H1 (cell line): ENCODE results near the gene DCBLD1. TPM values are rescaled to one million over a fixed set of nuclear protein-coding genes. Genes with fewer than 3 reads are reported as not detected.

Source experiments
- CTCF ChIA-PET: fragments of 300-600 bp; sonication (Branson Sonifier 250); formaldehyde crosslinking; loops from one replicate; lab custom pipeline; 2021; ENCODE audit not compliant: partially characterized antibody; lab: Charles Lee
- POLR2A ChIA-PET: fragments of 300-600 bp; sonication (Branson Sonifier 250); formaldehyde crosslinking; loops from one replicate; lab custom pipeline; 2021; ENCODE audit warnings: inconsistent platforms; ENCODE audit not compliant: partially characterized antibody; lab: Charles Lee
- DNase-seq, 2 experiments: peaks; one replicate each; pipeline versions ENCODE4 v3.0.0 to v3.0.0-alpha.2; 2010 to 2022; ENCODE audit warnings: low spot score in 2 of 2, low read depth in 1 of 2, mixed read lengths in 1 of 2
- FAIRE-seq: peaks from 2 replicates; lab custom pipeline; 2011; peaks lifted over from hg19 to GRCh38; lab: Jason Lieb, UNC
- H2AFZ ChIP-seq: 2 replicates; pipeline ENCODE4 v1.8.1; 2012; ENCODE audit warnings: low read length, inconsistent platforms
- H2AK5ac ChIP-seq: 2 replicates; pipeline ENCODE4 v1.6.1; 2013; ENCODE audit warnings: low read depth, low read length
- H2BK120ac ChIP-seq: replicated peaks from 2 replicates; pipeline ENCODE3; 2013; ENCODE audit warnings: low read depth, low read length, inconsistent platforms
- H2BK12ac ChIP-seq: 2 replicates; pipeline ENCODE4 v1.6.1; 2013; ENCODE audit warnings: low read depth, low read length
- H2BK15ac ChIP-seq: 2 replicates; pipeline ENCODE4 v1.6.1; 2013; ENCODE audit warnings: low read length
- H2BK20ac ChIP-seq: 2 replicates; pipeline ENCODE4 v1.6.1; 2013; ENCODE audit warnings: low read length
- H2BK5ac ChIP-seq: 2 replicates; pipeline ENCODE4 v1.6.1; 2013; ENCODE audit warnings: low read depth, low read length
- H3K14ac ChIP-seq: 2 replicates; pipeline ENCODE4 v1.6.1; 2013; ENCODE audit warnings: inconsistent platforms; ENCODE audit not compliant: insufficient read length
- H3K18ac ChIP-seq: 2 replicates; pipeline ENCODE4 v1.6.1; 2013; ENCODE audit warnings: low read length; ENCODE audit errors: extremely low read depth
- H3K23ac ChIP-seq: 2 replicates; pipeline ENCODE4 v1.6.1; 2013; ENCODE audit warnings: inconsistent platforms; ENCODE audit not compliant: insufficient read length
- H3K23me2 ChIP-seq: 2 replicates; pipeline ENCODE4 v1.6.1; 2013; ENCODE audit warnings: low read depth, low read length
- H3K27ac ChIP-seq: 2 replicates; pipeline ENCODE4 v1.6.1; 2011; ENCODE audit warnings: low read depth, low read length, inconsistent platforms
- H3K27me3 ChIP-seq, 4 experiments: replicated peaks in 1 of 4; 1 replicate in 1 of 4; 2 replicates in 3 of 4; pipeline versions ENCODE4 v1.6.1 to v1.8.1; 2011 to 2013; ENCODE audit warnings: low read length in 3 of 4, mild to moderate bottlenecking in 3 of 4, inconsistent platforms in 2 of 4, mixed read lengths in 2 of 4, moderate library complexity in 1 of 4; ENCODE audit not compliant: control insufficient read depth in 3 of 4, insufficient read depth in 3 of 4; ENCODE audit errors: extremely low read depth in 1 of 4
- H3K36me3 ChIP-seq, 4 experiments: 2 replicates each; pipeline versions ENCODE4 v1.6.1 to v1.8.1; 2011 to 2013; ENCODE audit warnings: mild to moderate bottlenecking in 4 of 4, low read length in 3 of 4, moderate library complexity in 2 of 4, control low read depth in 1 of 4, inconsistent platforms in 1 of 4; ENCODE audit not compliant: insufficient read depth in 4 of 4, control insufficient read depth in 2 of 4
- H3K4ac ChIP-seq: replicated peaks from 2 replicates; pipeline ENCODE3; 2013; ENCODE audit warnings: low read length, low read depth, mixed read lengths, inconsistent platforms; ENCODE audit not compliant: insufficient read length
- H3K4me1 ChIP-seq, 4 experiments: replicated peaks in 1 of 4; 1 replicate in 1 of 4; 2 replicates in 3 of 4; pipeline versions ENCODE4 v1.6.1 to v1.8.1; 2011 to 2013; ENCODE audit warnings: low read length in 3 of 4, inconsistent platforms in 2 of 4, mixed read lengths in 1 of 4; ENCODE audit not compliant: insufficient read depth in 4 of 4, control insufficient read depth in 3 of 4
- H3K4me2 ChIP-seq, 2 experiments: 2 replicates each; pipeline versions ENCODE4 v1.6.1 to v1.8.1; 2011 to 2013; ENCODE audit warnings: low read depth in 2 of 2, low read length in 2 of 2, control low read depth in 1 of 2, inconsistent platforms in 1 of 2, mild to moderate bottlenecking in 1 of 2; ENCODE audit not compliant: insufficient read depth in 1 of 2
- H3K4me3 ChIP-seq, 4 experiments: fragments of 200-600, 300-600 bp in 1 of 4; sonication (generic), shearing (Covaris generic), sonication (Bioruptor Twin) in 1 of 4; 2 replicates each; pipeline versions ENCODE4 v1.5.1 to v1.8.1; 2011 to 2016; ENCODE audit warnings: low read length in 4 of 4, low read depth in 3 of 4, control low read depth in 2 of 4, inconsistent platforms in 2 of 4, mild to moderate bottlenecking in 2 of 4, mixed read lengths in 1 of 4, moderate library complexity in 1 of 4; ENCODE audit not compliant: insufficient read depth in 2 of 4; ENCODE audit errors: extremely low read depth in 1 of 4
- H3K56ac ChIP-seq: replicated peaks from 2 replicates; pipeline ENCODE3; 2013; ENCODE audit warnings: low read depth, mild to moderate bottlenecking, mixed read lengths, low read length, inconsistent platforms; ENCODE audit not compliant: insufficient read length
- H3K79me1 ChIP-seq: 2 replicates; pipeline ENCODE4 v1.6.1; 2013; ENCODE audit warnings: low read depth, low read length, control low read depth
- H3K79me2 ChIP-seq, 2 experiments: 2 replicates each; pipeline versions ENCODE4 v1.6.1 to v1.8.1; 2012 to 2013; ENCODE audit warnings: low read length in 2 of 2, mild to moderate bottlenecking in 2 of 2, inconsistent platforms in 1 of 2; ENCODE audit not compliant: insufficient read depth in 2 of 2, control insufficient read depth in 1 of 2
- H3K9ac ChIP-seq, 4 experiments: replicated peaks in 1 of 4; 1 replicate in 1 of 4; 2 replicates in 3 of 4; pipeline versions ENCODE4 v1.6.1 to v1.8.1; 2011 to 2013; ENCODE audit warnings: low read depth in 3 of 4, low read length in 3 of 4, control low read depth in 2 of 4, mild to moderate bottlenecking in 2 of 4, moderate library complexity in 2 of 4, inconsistent platforms in 1 of 4; ENCODE audit errors: extremely low read depth in 1 of 4
- H3K9me3 ChIP-seq, 2 experiments: 2 replicates each; pipeline versions ENCODE4 v1.6.1 to v1.8.1; 2012 to 2013; ENCODE audit warnings: mild to moderate bottlenecking in 2 of 2, moderate library complexity in 2 of 2, control low read depth in 1 of 2, inconsistent platforms in 1 of 2, low read depth in 1 of 2, low read length in 1 of 2, mixed read lengths in 1 of 2; ENCODE audit not compliant: insufficient read depth in 2 of 2
- H4K20me1 ChIP-seq, 2 experiments: replicated peaks in 1 of 2; 2 replicates each; pipeline versions ENCODE3 to v1.8.1; 2011 to 2013; ENCODE audit warnings: inconsistent platforms in 2 of 2, low read length in 2 of 2, mild to moderate bottlenecking in 1 of 2; ENCODE audit not compliant: insufficient read depth in 2 of 2, control insufficient read depth in 1 of 2
- H4K5ac ChIP-seq: 2 replicates; pipeline ENCODE4 v1.6.1; 2013; ENCODE audit warnings: low read length, low read depth, mixed read lengths, inconsistent platforms; ENCODE audit not compliant: insufficient read length
- H4K8ac ChIP-seq: 2 replicates; pipeline ENCODE4 v1.8.0; 2013; ENCODE audit warnings: mild to moderate bottlenecking, moderate library complexity, low read length, inconsistent platforms; ENCODE audit not compliant: insufficient read depth; ENCODE audit errors: extremely low read depth
- H4K91ac ChIP-seq: replicated peaks from 2 replicates; pipeline ENCODE3; 2013; ENCODE audit warnings: low read length, mixed read lengths, inconsistent platforms; ENCODE audit not compliant: insufficient read length
- CHD1 ChIP-seq: IDR thresholded peaks from 2 replicates; pipeline ENCODE4 v1.6.1; 2012; ENCODE audit warnings: low read depth, low read length, improper control_type of control experiment
- GABPA ChIP-seq: IDR thresholded peaks from 2 replicates; pipeline ENCODE4 v1.6.1; 2011; ENCODE audit warnings: mild to moderate bottlenecking, low read length, moderate library complexity, borderline replicate concordance; ENCODE audit not compliant: insufficient read depth
- HDAC2 ChIP-seq, 2 experiments: fragments of 300-600 bp in 1 of 2; sonication (generic) in 1 of 2; IDR thresholded peaks; 2 replicates each; pipeline ENCODE4 v1.6.1; 2011 to 2012; ENCODE audit warnings: low read depth in 2 of 2, low read length in 2 of 2, mild to moderate bottlenecking in 2 of 2, moderate library complexity in 2 of 2, borderline replicate concordance in 1 of 2, inconsistent platforms in 1 of 2
- JUN ChIP-seq: IDR thresholded peaks from 2 replicates; pipeline ENCODE4 v1.6.1; 2011; ENCODE audit warnings: low read depth, mild to moderate bottlenecking, improper control_type of control experiment, low read length
- JUND ChIP-seq: IDR thresholded peaks from 2 replicates; pipeline ENCODE4 v1.6.1; 2011; ENCODE audit warnings: mild to moderate bottlenecking, improper control_type of control experiment, low read length
- NANOG ChIP-seq: IDR thresholded peaks from 2 replicates; pipeline ENCODE4 v1.6.1; 2011; ENCODE audit warnings: low read length, low read depth, mild to moderate bottlenecking, inconsistent platforms; ENCODE audit not compliant: insufficient read depth, poor library complexity, severe bottlenecking
- RAD21 ChIP-seq, 2 experiments: IDR thresholded peaks in 1 of 2; conservative IDR thresholded peaks in 1 of 2; 2 replicates each; pipeline ENCODE4 v1.6.1; 2011; ENCODE audit warnings: low read depth in 2 of 2, low read length in 2 of 2, improper control_type of control experiment in 1 of 2, inconsistent platforms in 1 of 2, mild to moderate bottlenecking in 1 of 2, moderate library complexity in 1 of 2
- SIRT6 ChIP-seq: IDR thresholded peaks from one replicate; pipeline ENCODE4 v1.7.1; 2012; ENCODE audit warnings: low read length, inconsistent platforms
- SRF ChIP-seq: IDR thresholded peaks from 2 replicates; pipeline ENCODE4 v1.6.1; 2011; ENCODE audit warnings: mild to moderate bottlenecking, low read depth, low read length, moderate library complexity
- TAF1 ChIP-seq: IDR thresholded peaks from 2 replicates; pipeline ENCODE4 v1.6.1; 2011; ENCODE audit warnings: mild to moderate bottlenecking, low read depth, low read length
- USF2 ChIP-seq: IDR thresholded peaks from 2 replicates; pipeline ENCODE4 v1.6.1; 2011; ENCODE audit warnings: low read length, improper control_type of control experiment
- WGBS, 2 experiments: shearing (Covaris generic) in 1 of 2; methylation state at CpG; one replicate each; pipeline versions ENCODE4 v1.1.6 to v1.1.7; 2013 to 2015; ENCODE audit warnings: low lambda C conversion rate in 2 of 2, mixed read lengths in 2 of 2, inconsistent platforms in 1 of 2, low coverage in 1 of 2, missing lambda C conversion rate in 1 of 2; ENCODE audit not compliant: insufficient replicate concordance in 2 of 2, insufficient coverage in 1 of 2, insufficient read length in 1 of 2; ENCODE audit errors: extremely low coverage in 1 of 2, missing lambda C conversion rate in 1 of 2; 5-methylcytosine and 5-hydroxymethylcytosine counted together
- polyA plus RNA-seq, 7 experiments: library from polyadenylated mRNA; depleted of rRNA in 3 of 7; stranded (reverse) in 5 of 7; unstranded in 2 of 7; fragments of >200 nt in 5 of 7; fragments of 200-250 nt in 2 of 7; gene quantifications; 1 replicate in 5 of 7; 2 replicates in 1 of 7; 4 replicates in 1 of 7; pipeline versions ENCODE4 v1.2.1 to v1.2.3, GENCODE V29; 2011 to 2013; ENCODE audit warnings: missing spikeins in 2 of 7, mixed read lengths in 2 of 7
- total RNA-seq: library from RNA; stranded (reverse); fragmentation: NEBNext Ultra II Directional; extraction: Animal tissue kit (Norgen Biotek cat#: 25700); gene quantifications from 2 replicates; pipeline ENCODE4 v1.2.1, GENCODE V29; 2021

The DCBLD1 gene
- total and polyA plus RNA-seq, 2 of the 8 experiments (the other 6 are each of a cell fraction or from before 2014, with no cell fraction given): 3.9 to 11.2 TPM

DNA sequence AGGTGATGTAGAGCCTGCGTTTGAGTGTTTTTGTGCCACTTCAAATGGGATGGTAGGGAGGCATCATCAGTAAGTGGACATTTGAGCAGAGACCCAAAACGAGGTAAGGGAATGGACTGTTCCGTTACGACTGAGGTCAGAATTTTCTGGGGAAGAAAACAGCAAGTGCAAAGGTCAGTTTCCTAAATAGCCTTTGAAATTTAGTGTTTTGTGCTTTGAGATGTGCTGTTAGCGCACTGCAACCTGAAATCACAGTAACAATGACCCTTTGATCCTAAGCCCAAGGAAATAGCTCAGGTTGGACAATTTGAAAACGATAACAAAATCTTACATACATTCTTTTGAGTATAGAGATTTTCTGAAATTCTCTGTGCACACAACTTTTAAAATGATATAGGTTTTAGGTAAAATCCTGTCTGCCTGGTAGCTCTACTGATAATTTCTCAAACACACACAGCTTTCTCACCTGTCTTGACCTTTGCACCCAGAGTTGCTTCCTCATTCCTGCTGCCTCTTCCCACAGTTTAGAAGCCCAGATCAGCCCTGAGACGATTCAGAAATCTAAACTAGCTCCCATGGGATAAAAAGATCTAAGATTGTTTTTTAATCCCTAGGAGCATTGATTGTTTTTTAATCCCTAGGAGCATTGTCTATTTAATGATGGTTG, 22.1 kb downstream of the DCBLD1 start:
- Histone ChIP-seq H3K36me3 (no peaks in the 10 kb centered on the region), H3K79me2 (no peaks in the 10 kb centered on the region), H4K5ac (no peak overlapping the region), H3K4me2 (no peak overlapping the region), H3K9ac (no peak overlapping the region), H2AK5ac (no peak overlapping the region), H3K27ac (no peak overlapping the region), H3K23me2 (no peaks in the 10 kb centered on the region), H3K9me3 (no peaks in the 10 kb centered on the region), H3K14ac (no peak overlapping the region), H3K56ac (no peak overlapping the region), H3K23ac (no peak overlapping the region), H4K8ac (no peak overlapping the region), H2BK15ac (no peak overlapping the region), H4K91ac (no peak overlapping the region), H3K4ac (no peak overlapping the region), H3K79me1 (no peaks in the 10 kb centered on the region), H3K27me3 (no peaks in the 10 kb centered on the region), H2BK5ac (no peak overlapping the region), H2BK20ac (no peak overlapping the region), H3K4me1 (no peaks in the 10 kb centered on the region), H3K18ac (no peak overlapping the region), H2BK120ac (no peak overlapping the region), H3K4me3 (no peak overlapping the region), H2AFZ (no peak overlapping the region), H4K20me1 (no peaks in the 10 kb centered on the region), H2BK12ac (no peak overlapping the region)
- WGBS, 2 experiments: 92% methylated on average over 7 of the region's 7 CpGs; no CpG with 5 or more reads in 1 of the 2 experiments
- no peak for FAIRE-seq
- CTCF ChIA-PET: interaction anchor here (1.5 kb wide), 2 partner anchors 13 to 24 kb away, joined by 3 to 4 read pairs; no protein-coding TSS in a partner anchor
- POLR2A ChIA-PET: no interaction called here
- no peak for DNase-seq
- TF ChIP-seq TAF1: no peak
- TF ChIP-seq RAD21 (IDR thresholded peaks at IDR 0.05 in 1 of 2, conservative IDR thresholded peaks at IDR 0.05 in 1 of 2; ENCODE audit: low read depth in 2 of 2, low read length in 2 of 2): no peak
- TF ChIP-seq USF2: no peak
- no peak for TF ChIP-seq HDAC2 (IDR thresholded peaks at IDR 0.05; ENCODE audit: borderline replicate concordance in 1 of 2, low read depth in 2 of 2, low read length in 2 of 2)
- TF ChIP-seq SRF: no peak
- no peak for TF ChIP-seq NANOG
- no peak for TF ChIP-seq JUND
- no peak for TF ChIP-seq CHD1
- TF ChIP-seq GABPA: no peak
- no peak for TF ChIP-seq JUN
- TF ChIP-seq SIRT6: no peak
